Effector memory CD8-positive, alpha-beta T cell (primary cell): Measurements from ENCODE around the gene DDX6.
"Not testable (repeated sequence)": the region's sequence is repeated elsewhere in the genome, so short reads cannot be mapped to it uniquely, and the experiment has no call there.

Source experiments
- ATAC-seq: fragments of 150-1000 bp; cut with Tn5 transposase; replicated peaks from 2 replicates; pipeline ENCODE4 v1.10.0; 2021; ENCODE audit warnings: mild to moderate bottlenecking, moderate library complexity
- DNase-seq, 3 experiments: peaks; one replicate each; pipeline ENCODE4 v3.0.0; 2021
- H3K27ac Mint-ChIP-seq, 2 donors: one replicate each; pipeline ENCODE4 v1.8.0; 2022; ENCODE audit warnings: mild to moderate bottlenecking in 2 of 2, mixed read lengths in 2 of 2, moderate library complexity in 2 of 2
- H3K27me3 Mint-ChIP-seq, 2 donors: one replicate each; pipeline ENCODE4 v1.8.0; 2022; ENCODE audit warnings: mixed read lengths in 2 of 2
- H3K36me3 Mint-ChIP-seq: one replicate; pipeline ENCODE4 v1.8.0; 2022; ENCODE audit warnings: mild to moderate bottlenecking, moderate library complexity, mixed read lengths; ENCODE audit not compliant: insufficient read depth
- H3K4me1 Mint-ChIP-seq, 2 donors: one replicate each; pipeline ENCODE4 v1.8.0; 2022; ENCODE audit warnings: low read depth in 2 of 2, mixed read lengths in 2 of 2
- H3K4me3 Mint-ChIP-seq, 2 donors: one replicate each; pipeline ENCODE4 v1.8.0; 2022; ENCODE audit warnings: mild to moderate bottlenecking in 2 of 2, mixed read lengths in 2 of 2, moderate library complexity in 2 of 2
- H3K9me3 Mint-ChIP-seq, 2 donors: one replicate each; pipeline ENCODE4 v1.8.0; 2022; ENCODE audit warnings: mixed read lengths in 2 of 2
- total RNA-seq, 9 experiments: gene quantifications; one replicate each; lab custom pipeline; 2026; lab: John Stamatoyannopoulos, UW

DDX6 gene, protein sequence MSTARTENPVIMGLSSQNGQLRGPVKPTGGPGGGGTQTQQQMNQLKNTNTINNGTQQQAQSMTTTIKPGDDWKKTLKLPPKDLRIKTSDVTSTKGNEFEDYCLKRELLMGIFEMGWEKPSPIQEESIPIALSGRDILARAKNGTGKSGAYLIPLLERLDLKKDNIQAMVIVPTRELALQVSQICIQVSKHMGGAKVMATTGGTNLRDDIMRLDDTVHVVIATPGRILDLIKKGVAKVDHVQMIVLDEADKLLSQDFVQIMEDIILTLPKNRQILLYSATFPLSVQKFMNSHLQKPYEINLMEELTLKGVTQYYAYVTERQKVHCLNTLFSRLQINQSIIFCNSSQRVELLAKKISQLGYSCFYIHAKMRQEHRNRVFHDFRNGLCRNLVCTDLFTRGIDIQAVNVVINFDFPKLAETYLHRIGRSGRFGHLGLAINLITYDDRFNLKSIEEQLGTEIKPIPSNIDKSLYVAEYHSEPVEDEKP
- 330 to 803 (median 458) reads per million in 9 experiments for total RNA-seq

DNA sequence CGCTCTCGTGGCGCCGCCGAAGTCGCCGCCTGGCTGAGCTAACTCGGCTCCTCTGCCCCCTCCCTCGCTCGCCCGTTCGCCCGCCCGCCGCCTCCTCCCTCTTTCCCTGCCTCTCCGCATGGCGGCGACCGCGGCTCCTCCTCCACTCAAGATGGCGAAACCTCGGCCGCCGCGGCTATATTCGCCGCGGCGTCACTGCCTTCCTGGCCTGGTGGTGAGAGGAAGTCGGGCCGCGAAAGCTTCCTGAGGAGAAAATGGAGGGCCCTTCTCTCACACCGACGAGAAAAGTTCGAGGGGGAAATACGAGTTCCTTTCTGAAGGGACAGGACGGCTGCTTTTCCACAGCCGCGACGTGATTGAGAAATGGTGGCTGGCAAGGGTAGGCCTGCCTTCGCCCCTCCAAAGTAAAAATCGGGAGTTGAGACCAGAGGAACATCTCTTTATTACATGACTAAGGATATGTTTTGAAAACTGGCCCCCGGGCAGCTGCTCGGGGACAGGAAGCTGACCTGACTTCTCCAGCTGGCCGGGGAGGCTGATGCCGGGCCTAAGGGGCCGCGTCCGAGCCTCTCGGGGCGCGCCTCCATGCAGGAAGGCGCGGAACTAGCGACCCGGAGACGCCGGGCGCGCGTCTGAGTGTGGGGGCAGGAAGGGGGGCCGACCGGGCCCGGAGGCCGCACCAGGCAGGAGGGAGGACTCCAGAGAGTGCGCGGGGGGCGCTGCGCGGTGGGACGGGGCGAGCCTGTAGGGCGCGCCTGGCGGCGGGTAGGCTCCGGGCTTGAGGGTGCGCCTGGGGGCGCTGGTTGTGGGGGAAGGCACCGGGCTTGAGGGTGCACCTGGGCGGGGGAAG is at the start of gene DDX6:
Gene DDX6, minus strand, starts transcription at position 54 of the 850 bp plus-strand sequence. CDS start 4,913 bp downstream, outside the sequence.
- Mint-ChIP-seq H3K27me3 (no peaks in the 10 kb centered on the region), H3K36me3 (peaks cover 58% of the 10 kb centered on the region), H3K4me3 (peak within 1 kb of the TSS; percentile 96 to 97), H3K27ac (peak within 1 kb of the TSS; percentile 99), H3K9me3 (no peaks in the 10 kb centered on the region), H3K4me1 (peaks cover 25 to 31% of the 10 kb centered on the region in 2 donors)
- peak; percentile 68 for ATAC-seq
- DNase-seq = peak; percentile 87 to 88 (median 88)

GRCh38 chr11:118838905-118839553 is 48.1 kb upstream of the DDX6 start:
- H3K9me3 Mint-ChIP-seq = no peaks in the 10 kb centered on the region

DNA sequence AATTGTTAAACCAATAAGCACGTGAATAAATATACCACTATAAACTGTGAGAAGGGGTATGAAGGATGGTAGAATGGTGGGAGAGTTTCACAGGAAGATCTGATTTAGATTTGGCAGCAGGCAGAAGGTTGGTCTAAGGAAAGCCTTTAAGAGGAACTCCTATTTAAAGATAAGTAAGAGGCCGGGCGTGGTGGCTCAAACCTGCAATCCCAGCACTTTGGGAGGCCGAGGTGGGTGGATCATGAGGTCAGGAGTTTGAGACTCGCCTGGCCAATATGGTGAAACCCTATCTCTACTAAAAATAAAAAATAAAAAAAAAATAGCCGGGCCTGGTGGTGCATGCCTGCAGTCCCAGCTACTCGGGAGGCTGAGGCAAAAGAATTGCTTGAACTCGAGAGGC is 46.9 kb upstream of the DDX6 start:
- Mint-ChIP-seq H3K27ac (no peak overlapping the region), H3K36me3 (peaks cover 1% of the 10 kb centered on the region), H3K27me3 (no peaks in the 10 kb centered on the region), H3K9me3 (no peaks in the 10 kb centered on the region), H3K4me1 (peaks cover 20 to 26% of the 10 kb centered on the region in 2 donors), H3K4me3 (no peak overlapping the region)
- ATAC-seq (no peak), DNase-seq (no peak)

More at GRCh38 chr11:118838905-118839553, 48.1 kb upstream of the DDX6 start:
- Mint-ChIP-seq H3K27ac (no peak overlapping the region), H3K27me3 (no peaks in the 10 kb centered on the region), H3K4me1 (peaks cover 22 to 28% of the 10 kb centered on the region in 2 donors), H3K4me3 (no peak overlapping the region), H3K36me3 (peaks cover 4% of the 10 kb centered on the region)
- DNase-seq (no peak), ATAC-seq (no peak)

DNA sequence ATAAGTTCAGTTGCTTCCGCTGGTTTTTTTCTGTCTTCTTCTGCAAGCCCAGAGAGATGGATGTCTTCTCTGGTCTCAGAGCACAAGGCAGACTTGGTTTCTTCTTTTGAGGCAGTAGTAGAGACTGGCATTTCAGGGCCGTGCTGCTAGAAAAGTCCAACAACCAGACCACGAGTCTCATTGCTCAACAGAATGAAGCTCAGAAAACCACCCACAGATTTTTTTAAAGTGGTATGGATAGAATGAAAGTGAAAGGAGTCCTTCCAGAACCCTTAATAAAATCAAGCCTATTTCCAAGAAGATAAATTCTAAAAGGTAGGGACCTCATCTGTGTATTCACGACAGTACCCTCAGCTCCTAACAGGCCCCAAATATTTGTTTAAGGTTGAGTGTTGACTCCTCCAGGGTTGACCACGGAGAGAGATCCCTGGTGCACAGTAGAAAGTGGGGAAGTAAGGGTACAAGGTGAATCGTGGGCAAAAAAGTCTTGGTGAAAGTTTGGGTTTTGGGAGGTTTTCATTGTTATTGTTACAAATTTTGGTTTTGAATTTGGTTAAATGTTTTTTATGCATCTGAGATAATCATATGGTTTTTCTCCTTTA is 43.6 kb upstream of the DDX6 start:
- no peaks in the 10 kb centered on the region for H3K27me3 Mint-ChIP-seq
- H3K4me1 Mint-ChIP-seq = peaks cover 6 to 12% of the 10 kb centered on the region in 2 donors
- H3K4me3 Mint-ChIP-seq = peak overlapping the region; percentile 52 to 72
- no peak for DNase-seq
- H3K9me3 Mint-ChIP-seq = no peaks in the 10 kb centered on the region
- peak overlapping the region; percentile 57 to 81 for H3K27ac Mint-ChIP-seq
- H3K36me3 Mint-ChIP-seq = no peaks in the 10 kb centered on the region
- peak; percentile 63 for ATAC-seq

DNA sequence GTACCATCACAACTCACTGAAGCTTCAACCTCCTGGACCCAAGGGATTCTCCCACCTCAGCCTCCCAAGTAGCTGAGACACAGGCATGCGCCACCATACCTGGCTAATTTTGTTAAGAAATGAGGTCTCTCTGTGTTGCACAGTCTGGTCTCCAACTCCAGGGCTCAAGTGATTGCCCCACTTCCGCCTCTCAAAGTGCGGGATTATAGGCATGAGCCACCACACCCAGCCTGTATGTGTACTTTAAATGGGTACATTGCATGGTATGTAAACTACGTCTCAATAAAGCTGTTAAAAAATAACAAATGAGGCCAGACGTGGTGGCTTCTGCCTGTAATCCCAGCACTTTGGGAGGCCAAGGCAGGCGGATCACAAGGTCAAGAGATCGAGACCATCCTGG is 36.2 kb upstream of the DDX6 start:
- no peak for DNase-seq
- Mint-ChIP-seq H3K27me3 (no peaks in the 10 kb centered on the region), H3K36me3 (no peaks in the 10 kb centered on the region), H3K4me3 (no peak overlapping the region), H3K9me3 (no peaks in the 10 kb centered on the region), H3K4me1 (peaks cover 0 to 2% of the 10 kb centered on the region in 2 donors), H3K27ac (no peak overlapping the region)
- no peak for ATAC-seq

- H3K4me3 Mint-ChIP-seq, H3K9me3 Mint-ChIP-seq, H3K27me3 Mint-ChIP-seq, H3K27ac Mint-ChIP-seq, DNase-seq, H3K4me1 Mint-ChIP-seq, ATAC-seq, H3K36me3 Mint-ChIP-seq: not testable (repeated sequence)
Observed at GRCh38 chr11:118822936-118823510, 32.1 kb upstream of the DDX6 start.

DNA sequence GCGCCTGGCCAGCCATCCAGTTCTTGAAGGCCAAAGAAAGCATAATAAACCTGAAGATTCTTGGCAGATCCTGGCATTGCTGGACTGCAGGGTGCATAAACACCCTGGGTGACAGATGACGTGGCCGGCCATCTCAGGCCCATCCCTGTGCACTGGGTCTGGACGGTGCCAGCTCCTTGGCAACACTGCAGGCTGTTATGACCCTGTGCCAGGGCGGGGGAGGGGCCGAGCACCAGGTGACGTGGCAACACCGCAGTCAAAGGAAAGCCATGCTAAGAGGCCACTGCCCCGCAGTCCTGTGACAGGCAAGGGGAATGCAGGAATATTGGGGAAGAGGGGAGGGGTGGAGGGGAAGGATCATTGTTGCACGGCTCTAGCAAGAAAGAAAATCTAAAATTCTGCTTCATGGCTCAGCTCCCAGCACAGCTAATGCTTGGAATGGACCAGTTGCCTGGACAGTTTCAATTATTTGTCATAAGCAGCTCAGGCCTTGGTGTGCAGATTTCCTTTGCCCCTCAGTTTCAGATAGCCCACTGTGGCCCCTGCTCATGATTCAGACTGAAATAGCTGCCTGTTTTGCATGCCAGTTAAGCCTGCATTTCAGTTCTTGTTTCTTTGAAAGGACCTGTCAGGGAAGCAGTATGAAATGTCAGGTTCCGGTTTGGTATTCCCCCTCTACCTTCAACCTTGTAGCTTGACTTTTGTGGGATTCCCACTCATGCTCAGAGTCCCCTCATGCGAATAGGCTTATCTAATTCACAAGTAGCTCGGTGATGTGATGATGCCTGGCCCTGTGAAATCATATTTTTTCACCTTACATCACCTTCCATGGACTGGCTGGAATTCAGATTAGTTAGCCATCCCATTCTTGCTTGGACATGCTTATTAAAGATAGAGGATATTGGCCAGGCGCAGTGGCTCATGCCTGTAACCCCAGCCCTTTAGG is 29.7 kb upstream of the DDX6 start:
- Mint-ChIP-seq H3K27ac (no peak overlapping the region), H3K4me1 (no peaks in the 10 kb centered on the region), H3K27me3 (no peaks in the 10 kb centered on the region), H3K36me3 (no peaks in the 10 kb centered on the region), H3K9me3 (no peaks in the 10 kb centered on the region), H3K4me3 (no peak overlapping the region)
- no peak for DNase-seq
- peak; percentile 58 for ATAC-seq

- H3K4me3 Mint-ChIP-seq, H3K9me3 Mint-ChIP-seq, DNase-seq, H3K4me1 Mint-ChIP-seq, H3K27me3 Mint-ChIP-seq, H3K27ac Mint-ChIP-seq, ATAC-seq, H3K36me3 Mint-ChIP-seq: not testable (repeated sequence)
Observed at GRCh38 chr11:118820025-118820379, 29.0 kb upstream of the DDX6 start.

DNA sequence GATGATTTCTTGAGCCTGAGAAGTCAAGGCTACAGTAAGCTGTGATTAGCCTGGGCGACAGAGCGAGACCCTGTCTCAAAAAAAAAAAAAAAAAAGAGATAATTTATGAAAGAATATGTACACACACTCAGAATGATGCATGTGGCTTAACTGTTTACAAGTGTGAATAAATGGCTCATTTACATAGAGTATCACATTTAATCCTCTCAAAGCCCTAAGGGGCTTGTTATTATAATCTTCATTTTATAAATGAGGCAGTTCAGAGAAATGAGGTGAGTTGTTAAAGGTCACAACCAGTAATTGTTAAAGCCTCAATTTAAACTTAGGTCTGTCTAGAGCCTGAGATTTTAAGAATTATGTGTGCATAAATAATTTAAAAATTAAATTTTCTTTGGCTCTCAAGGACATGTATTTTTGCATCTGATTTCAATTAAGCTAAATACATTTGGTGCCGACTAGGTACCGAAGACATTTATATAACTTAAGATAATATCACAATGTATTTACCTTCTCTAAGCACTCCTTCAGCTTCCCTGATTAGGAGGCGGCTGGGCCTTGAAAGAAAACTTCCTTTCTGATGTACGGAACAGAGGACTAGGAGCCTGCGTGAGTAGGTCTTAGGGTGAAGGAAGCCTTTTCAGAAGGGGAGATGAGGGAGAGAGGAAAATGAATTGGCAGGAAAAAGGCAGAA is 28.5 kb upstream of the DDX6 start:
- H3K4me3 Mint-ChIP-seq = no peak overlapping the region
- H3K9me3 Mint-ChIP-seq = no peaks in the 10 kb centered on the region
- H3K36me3 Mint-ChIP-seq = no peaks in the 10 kb centered on the region
- no peaks in the 10 kb centered on the region for H3K4me1 Mint-ChIP-seq
- H3K27me3 Mint-ChIP-seq = no peaks in the 10 kb centered on the region
- H3K27ac Mint-ChIP-seq = no peak overlapping the region
- no peak for ATAC-seq
- no peak for DNase-seq

GRCh38 chr11:118818130-118818529 is 27.2 kb upstream of the DDX6 start:
- Mint-ChIP-seq H3K9me3 (no peaks in the 10 kb centered on the region), H3K27ac (no peak overlapping the region), H3K27me3 (no peaks in the 10 kb centered on the region), H3K4me1 (no peaks in the 10 kb centered on the region), H3K36me3 (no peaks in the 10 kb centered on the region), H3K4me3 (no peak overlapping the region)
- no peak for DNase-seq
- ATAC-seq = no peak

GRCh38 chr11:118813551-118813950 is 22.6 kb upstream of the DDX6 start:
- no peaks in the 10 kb centered on the region for H3K4me1 Mint-ChIP-seq
- H3K36me3 Mint-ChIP-seq = no peaks in the 10 kb centered on the region
- ATAC-seq (no peak), DNase-seq (no peak)
- H3K27ac Mint-ChIP-seq = no peak overlapping the region
- H3K4me3 Mint-ChIP-seq = no peak overlapping the region
- H3K9me3 Mint-ChIP-seq = no peaks in the 10 kb centered on the region
- no peaks in the 10 kb centered on the region for H3K27me3 Mint-ChIP-seq
